ENCODE measurements around the gene DNAH11.

DNAH11 gene

GRCh38 chr7:21947056-21947455, 404.2 kb downstream of the DNAH11 start:
- intact Hi-C loops (cut with DNase I) = loop anchor here (5.0 to 10.0 kb wide), 2 partner anchors 135 to 172 kb away; no protein-coding TSS in a partner anchor
- DNase-seq = no peak

DNA sequence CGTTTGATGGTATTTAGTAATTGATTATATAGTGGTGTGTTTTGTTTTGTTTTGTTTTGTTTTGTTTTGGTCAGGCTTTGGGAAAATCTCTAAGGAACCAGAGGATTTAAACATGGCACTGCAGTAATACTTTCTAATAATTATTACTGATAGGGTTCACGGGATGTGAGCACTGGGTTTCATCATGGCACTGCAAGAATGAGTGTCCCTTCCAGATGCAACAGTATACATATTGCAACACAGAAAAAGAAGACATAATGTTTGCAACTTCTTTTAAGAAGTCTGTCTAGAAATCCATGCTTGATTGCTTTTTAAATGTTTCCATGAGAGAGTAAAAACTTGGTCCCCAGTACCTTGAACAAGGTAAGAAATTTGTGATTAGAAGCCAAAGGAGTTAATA, 405.1 kb downstream of the DNAH11 start:
- intact Hi-C loops (cut with DNase I) = loop anchor here (5.0 to 10.0 kb wide), 2 partner anchors 134 to 173 kb away; no protein-coding TSS in a partner anchor
- DNase-seq = no peak

DNA sequence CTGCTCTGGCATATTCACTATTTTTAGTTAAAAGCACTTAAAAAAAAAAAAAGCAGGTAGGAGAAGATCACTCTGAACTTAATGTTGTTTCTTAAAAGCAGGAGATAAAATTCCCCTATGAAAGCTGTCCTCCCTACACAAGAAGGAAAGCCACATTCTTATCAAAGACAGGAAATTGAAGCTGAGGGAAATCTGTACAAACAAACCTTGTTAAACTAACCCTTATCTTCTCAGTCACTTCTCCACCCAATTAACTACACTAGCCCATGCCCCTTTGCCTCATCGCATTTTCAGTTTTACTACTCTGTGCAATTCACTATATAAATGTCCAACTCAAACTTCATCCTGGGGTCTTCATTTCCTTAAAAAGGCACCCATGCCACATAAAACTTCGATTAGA, 405.5 kb downstream of the DNAH11 start:
- intact Hi-C loops (cut with DNase I) = loop anchor here (5.0 to 10.0 kb wide), 2 partner anchors 134 to 174 kb away; no protein-coding TSS in a partner anchor
- DNase-seq = no peak

GRCh38 chr7:21948887-21949540, 406.2 kb downstream of the DNAH11 start:
- intact Hi-C loops (cut with DNase I) = loop anchor here (5.0 to 10.0 kb wide), 2 partner anchors 133 to 174 kb away; no protein-coding TSS in a partner anchor

More at GRCh38 chr7:21948887-21949540, 406.2 kb downstream of the DNAH11 start:
- DNase-seq = no peak

Data from posterior cingulate gyrus (tissue), 11 donors.